Fibroblast of gingiva (primary cell): ENCODE data around the gene GALNT17.

Source experiments
- DNase-seq: peaks from one replicate; pipeline ENCODE4 v3.0.0-alpha.2; 2011; ENCODE audit warnings: low read depth

GALNT17 gene

GRCh38 chr7:71285571-71286145, 153.7 kb downstream of the GALNT17 start:
- DNase-seq: no peak

GRCh38 chr7:71286336-71286735, 154.4 kb downstream of the GALNT17 start:
- DNase-seq: no peak

GRCh38 chr7:71286924-71287323, 155.0 kb downstream of the GALNT17 start:
- DNase-seq: no peak

- DNase-seq: no peak
Measured at GRCh38 chr7:71290452-71290851, 158.5 kb downstream of the GALNT17 start.

- no peak for DNase-seq
Measured at GRCh38 chr7:71298378-71298777, 166.4 kb downstream of the GALNT17 start.

- DNase-seq: no peak
Measured at GRCh38 chr7:71300086-71300485, 168.1 kb downstream of the GALNT17 start.

GRCh38 chr7:71300603-71301002, 168.7 kb downstream of the GALNT17 start:
- no peak for DNase-seq

- no peak for DNase-seq
Measured at GRCh38 chr7:71301167-71301566, 169.2 kb downstream of the GALNT17 start.

GRCh38 chr7:71303566-71303965, 171.6 kb downstream of the GALNT17 start:
- no peak for DNase-seq

GRCh38 chr7:71308096-71308495, 176.2 kb downstream of the GALNT17 start:
- DNase-seq: no peak

- DNase-seq: no peak
Measured at GRCh38 chr7:71311576-71311975, 179.6 kb downstream of the GALNT17 start.

GRCh38 chr7:71312755-71313490, 181.0 kb downstream of the GALNT17 start:
- no peak for DNase-seq

- DNase-seq: no peak
Measured at GRCh38 chr7:71313553-71313952, 181.6 kb downstream of the GALNT17 start.

- DNase-seq: no peak
Measured at GRCh38 chr7:71320916-71321315, 189.0 kb downstream of the GALNT17 start.

- no peak for DNase-seq
Measured at GRCh38 chr7:71322201-71322600, 190.3 kb downstream of the GALNT17 start.

GRCh38 chr7:71323726-71324125, 191.8 kb downstream of the GALNT17 start:
- DNase-seq: no peak

- no peak for DNase-seq
Measured at GRCh38 chr7:71325151-71325550, 193.2 kb downstream of the GALNT17 start.

- DNase-seq: no peak
Measured at GRCh38 chr7:71326595-71326994, 194.7 kb downstream of the GALNT17 start.

GRCh38 chr7:71327946-71328345, 196.0 kb downstream of the GALNT17 start:
- DNase-seq: no peak

- DNase-seq: no peak
Measured at GRCh38 chr7:71329030-71329660, 197.2 kb downstream of the GALNT17 start.

GRCh38 chr7:71332207-71332606, 200.3 kb downstream of the GALNT17 start:
- no peak for DNase-seq

GRCh38 chr7:71334541-71334940, 202.6 kb downstream of the GALNT17 start:
- no peak for DNase-seq

GRCh38 chr7:71338866-71339265, 206.9 kb downstream of the GALNT17 start:
- DNase-seq: no peak
